Mesothelial cell of epicardium (in vitro differentiated cells): ENCODE measurements around the gene CDKL4. TPM values are rescaled to one million over a fixed set of nuclear protein-coding genes. Genes with fewer than 3 reads are reported as not detected.
"Not testable (repeated sequence)": the region's sequence is repeated elsewhere in the genome, so short reads cannot be mapped to it uniquely, and the experiment has no call there.

ENCODE experiments used
- DNase-seq, 2 experiments: peaks; one replicate each; pipeline ENCODE4 v3.0.0; 2021; ENCODE audit warnings: low spot score in 2 of 2; ENCODE audit not compliant: unreplicated experiment in 2 of 2
- H3K27ac Mint-ChIP-seq: 2 replicates; pipeline ENCODE4 v1.8.0; 2021; ENCODE audit warnings: mixed read lengths
- H3K27me3 Mint-ChIP-seq: 2 replicates; pipeline ENCODE4 v1.8.0; 2021; ENCODE audit warnings: low read depth, mixed read lengths
- H3K36me3 Mint-ChIP-seq: 2 replicates; pipeline ENCODE4 v1.8.0; 2021; ENCODE audit warnings: mixed read lengths
- H3K4me1 Mint-ChIP-seq: 2 replicates; pipeline ENCODE4 v1.8.0; 2021; ENCODE audit warnings: mixed read lengths
- H3K4me3 Mint-ChIP-seq: 2 replicates; pipeline ENCODE4 v1.8.0; 2021; ENCODE audit warnings: mild to moderate bottlenecking, moderate library complexity, mixed read lengths
- H3K9me3 Mint-ChIP-seq: 2 replicates; pipeline ENCODE4 v1.8.0; 2021; ENCODE audit warnings: mixed read lengths
- CTCF ChIP-seq: fragments of 200-600 bp; sonication (generic); IDR thresholded peaks from one replicate; pipeline ENCODE4 v1.5.0; 2021; ENCODE audit warnings: antibody characterized with exemption; ENCODE audit not compliant: unreplicated experiment
- total RNA-seq: library from RNA; stranded (reverse); gene quantifications from 3 replicates; pipeline ENCODE4 v1.2.1, GENCODE V29; 2021

The CDKL4 gene
- total RNA-seq, 1 donor from 2014 or later: 1.5 TPM

GRCh38 chr2:39145906-39146421, 97.8 kb downstream of the CDKL4 start:
- Mint-ChIP-seq H3K36me3 (no peaks in the 10 kb centered on the region), H3K9me3 (no peaks in the 10 kb centered on the region), H3K4me1 (peaks cover 15% of the 10 kb centered on the region), H3K4me3 (no peak overlapping the region), H3K27ac (no peak overlapping the region), H3K27me3 (no peaks in the 10 kb centered on the region)
- no peak for TF ChIP-seq CTCF
- no peak for DNase-seq

GRCh38 chr2:39144416-39144815, 99.4 kb downstream of the CDKL4 start:
- Mint-ChIP-seq H3K4me1 (peaks cover 23% of the 10 kb centered on the region), H3K27me3 (no peaks in the 10 kb centered on the region), H3K4me3 (no peak overlapping the region), H3K9me3 (no peaks in the 10 kb centered on the region), H3K27ac (no peak overlapping the region), H3K36me3 (no peaks in the 10 kb centered on the region)
- no peak for DNase-seq
- no peak for TF ChIP-seq CTCF

- no peak for DNase-seq
- Mint-ChIP-seq H3K27ac (no peak overlapping the region), H3K4me3 (no peak overlapping the region), H3K36me3 (no peaks in the 10 kb centered on the region), H3K9me3 (no peaks in the 10 kb centered on the region), H3K4me1 (peaks cover 25% of the 10 kb centered on the region), H3K27me3 (no peaks in the 10 kb centered on the region)
- no peak for TF ChIP-seq CTCF
Measured at GRCh38 chr2:39142904-39143605, 100.7 kb downstream of the CDKL4 start.

- no peak overlapping the region for H3K4me3 Mint-ChIP-seq
- DNase-seq: no peak
- TF ChIP-seq CTCF: no peak
- no peak overlapping the region for H3K27ac Mint-ChIP-seq
- H3K27me3 Mint-ChIP-seq: no peaks in the 10 kb centered on the region
- no peaks in the 10 kb centered on the region for H3K9me3 Mint-ChIP-seq
- peaks cover 25% of the 10 kb centered on the region for H3K4me1 Mint-ChIP-seq
- no peaks in the 10 kb centered on the region for H3K36me3 Mint-ChIP-seq
Measured at GRCh38 chr2:39141334-39142271, 102.2 kb downstream of the CDKL4 start.

- not testable (repeated sequence) for H3K27me3 Mint-ChIP-seq, H3K4me3 Mint-ChIP-seq, H3K27ac Mint-ChIP-seq, DNase-seq, H3K9me3 Mint-ChIP-seq, H3K36me3 Mint-ChIP-seq
- peaks cover 25% of the 10 kb centered on the region for H3K4me1 Mint-ChIP-seq
Measured at GRCh38 chr2:39140948-39141333, 102.8 kb downstream of the CDKL4 start.
